Hepatocyte (in vitro differentiated cells): ENCODE measurements around the gene ABCC6. TPM values are rescaled to one million over a fixed set of nuclear protein-coding genes. Genes with fewer than 3 reads are reported as not detected.

Source experiments
- DNase-seq: peaks from one replicate; pipeline ENCODE4 v3.0.0-alpha.2; 2016; ENCODE audit warnings: low spot score
- H2AFZ ChIP-seq: fragments of 200-600 bp; sonication (generic); 2 replicates; pipeline ENCODE4 v1.6.0; 2016; ENCODE audit warnings: antibody characterized with exemption, mild to moderate bottlenecking
- H3K27ac ChIP-seq: fragments of 200-600 bp; sonication (generic); 2 replicates; pipeline ENCODE4 v1.5.1; 2016; ENCODE audit warnings: mild to moderate bottlenecking
- H3K27me3 ChIP-seq: fragments of 200-600 bp; sonication (generic); 2 replicates; pipeline ENCODE4 v1.6.1; 2016
- H3K36me3 ChIP-seq: fragments of 200-600 bp; sonication (generic); replicated peaks from 2 replicates; pipeline ENCODE4 v1.5.1; 2016; ENCODE audit warnings: low read depth; ENCODE audit not compliant: insufficient read depth
- H3K4me1 ChIP-seq: fragments of 200-600 bp; sonication (generic); 2 replicates; pipeline ENCODE4 v1.5.1; 2016; ENCODE audit warnings: mild to moderate bottlenecking, moderate library complexity; ENCODE audit not compliant: insufficient read depth
- H3K4me2 ChIP-seq: fragments of 200-600 bp; sonication (generic); 2 replicates; pipeline ENCODE4 v1.6.0; 2016
- H3K4me3 ChIP-seq: fragments of 200-600 bp; sonication (generic); 2 replicates; pipeline ENCODE4 v1.5.1; 2016; ENCODE audit warnings: mild to moderate bottlenecking
- H3K79me2 ChIP-seq: fragments of 200-600 bp; sonication (generic); 2 replicates; pipeline ENCODE4 v1.6.0; 2017; ENCODE audit warnings: mild to moderate bottlenecking
- H3K9me2 ChIP-seq: fragments of 200-600 bp; sonication (generic); replicated peaks from 2 replicates; pipeline ENCODE4 v1.6.0; 2017; ENCODE audit warnings: mild to moderate bottlenecking; ENCODE audit not compliant: insufficient read depth
- H3K9me3 ChIP-seq: fragments of 200-600 bp; sonication (generic); 2 replicates; pipeline ENCODE4 v1.5.1; 2016; ENCODE audit warnings: low read depth, mild to moderate bottlenecking
- H4K20me1 ChIP-seq: fragments of 200-600 bp; sonication (generic); 2 replicates; pipeline ENCODE4 v1.6.0; 2016; ENCODE audit warnings: mild to moderate bottlenecking; ENCODE audit not compliant: insufficient read depth, poor library complexity, severe bottlenecking
- CTCF ChIP-seq: fragments of 200-600 bp; sonication (generic); IDR thresholded peaks from 2 replicates; pipeline ENCODE4 v1.5.1; 2016; ENCODE audit warnings: antibody characterized with exemption, mild to moderate bottlenecking; ENCODE audit not compliant: poor library complexity
- EZH2 ChIP-seq: fragments of 200-600 bp; sonication (generic); IDR thresholded peaks from 2 replicates; pipeline ENCODE4 v1.6.1; 2016; ENCODE audit warnings: antibody characterized with exemption, mild to moderate bottlenecking, borderline replicate concordance
- EZH2phosphoT487 ChIP-seq: fragments of 200-600 bp; sonication (generic); IDR thresholded peaks from one replicate; pipeline ENCODE4 v1.6.1; 2018; ENCODE audit warnings: antibody characterized with exemption, mild to moderate bottlenecking, low read depth, moderate library complexity; ENCODE audit not compliant: unreplicated experiment, severe bottlenecking
- WGBS: methylation state at CpG from one replicate; pipeline ENCODE4 v1.1.6; 2016; ENCODE audit warnings: low lambda C conversion rate; ENCODE audit errors: missing lambda C conversion rate; 5-methylcytosine and 5-hydroxymethylcytosine counted together
- polyA plus RNA-seq: library from polyadenylated mRNA; unstranded; fragments of >200 nt; fragmentation: Nextera tagmentation; extraction: Ambion mirVana; gene quantifications from 2 replicates; pipeline ENCODE4 v1.2.1, GENCODE V29; 2016
- total RNA-seq: library from RNA; depleted of rRNA; stranded (reverse); fragments of >200 nt; gene quantifications from 2 replicates; pipeline ENCODE4 v1.2.3, GENCODE V29; 2014

Gene ABCC6
- total and polyA plus RNA-seq, 2 experiments from 2014 or later, result 41.2 to 46.8 TPM

- Histone ChIP-seq H3K4me2 (no peak overlapping the region), H3K79me2 (no peaks in the 10 kb centered on the region), H3K9me2 (no peaks in the 10 kb centered on the region), H3K27ac (no peak overlapping the region), H3K27me3 (no peaks in the 10 kb centered on the region), H3K4me3 (no peak overlapping the region), H3K9me3 (no peaks in the 10 kb centered on the region), H3K36me3 (no peaks in the 10 kb centered on the region), H2AFZ (no peak overlapping the region), H4K20me1 (no peaks in the 10 kb centered on the region), H3K4me1 (no peaks in the 10 kb centered on the region)
- no peak for DNase-seq
- WGBS, result 81% methylated on average over 4 of the region's 4 CpGs
- TF ChIP-seq EZH2phosphoT487 (no peak), CTCF (no peak)
Observed at GRCh38 chr16:16140537-16140936, 82.8 kb downstream of the ABCC6 start.

GRCh38 chr16:16139806-16140205 lies 83.5 kb downstream of the ABCC6 start:
- no peak overlapping the region for H3K4me2 ChIP-seq
- H3K4me1 ChIP-seq, result no peaks in the 10 kb centered on the region
- DNase-seq, result no peak
- H4K20me1 ChIP-seq, result no peaks in the 10 kb centered on the region
- H2AFZ ChIP-seq, result no peak overlapping the region
- H3K27me3 ChIP-seq, result no peaks in the 10 kb centered on the region
- no peaks in the 10 kb centered on the region for H3K9me3 ChIP-seq
- no peak overlapping the region for H3K4me3 ChIP-seq
- no peaks in the 10 kb centered on the region for H3K9me2 ChIP-seq
- TF ChIP-seq EZH2 (no peak), EZH2phosphoT487 (no peak), CTCF (no peak)
- no peaks in the 10 kb centered on the region for H3K79me2 ChIP-seq
- H3K36me3 ChIP-seq, result no peaks in the 10 kb centered on the region
- WGBS, result 96% methylated on average over 7 of the region's 7 CpGs
- H3K27ac ChIP-seq, result no peak overlapping the region

- H3K27me3 ChIP-seq, result no peaks in the 10 kb centered on the region
- H3K27ac ChIP-seq, result no peak overlapping the region
- no peaks in the 10 kb centered on the region for H3K9me2 ChIP-seq
- 99% methylated on average over 10 of the region's 10 CpGs for WGBS
- H3K4me1 ChIP-seq, result no peaks in the 10 kb centered on the region
- H3K9me3 ChIP-seq, result no peaks in the 10 kb centered on the region
- H3K4me2 ChIP-seq, result no peak overlapping the region
- no peak overlapping the region for H3K4me3 ChIP-seq
- H4K20me1 ChIP-seq, result no peaks in the 10 kb centered on the region
- DNase-seq, result no peak
- H3K36me3 ChIP-seq, result no peaks in the 10 kb centered on the region
- H3K79me2 ChIP-seq, result no peaks in the 10 kb centered on the region
- TF ChIP-seq EZH2phosphoT487 (no peak), EZH2 (no peak), CTCF (no peak)
- H2AFZ ChIP-seq, result no peak overlapping the region
Observed at GRCh38 chr16:16139061-16139460, 84.2 kb downstream of the ABCC6 start.

- H3K4me1 ChIP-seq, result no peaks in the 10 kb centered on the region
- DNase-seq, result no peak
- H3K9me2 ChIP-seq, result no peaks in the 10 kb centered on the region
- H4K20me1 ChIP-seq, result no peaks in the 10 kb centered on the region
- H3K9me3 ChIP-seq, result no peaks in the 10 kb centered on the region
- no peak overlapping the region for H2AFZ ChIP-seq
- no peaks in the 10 kb centered on the region for H3K79me2 ChIP-seq
- no peak overlapping the region for H3K4me3 ChIP-seq
- H3K27ac ChIP-seq, result no peak overlapping the region
- H3K4me2 ChIP-seq, result no peak overlapping the region
- TF ChIP-seq CTCF (no peak), EZH2 (no peak)
- H3K36me3 ChIP-seq, result no peaks in the 10 kb centered on the region
- WGBS, result over 99% methylated on average over 15 of the region's 15 CpGs
- no peaks in the 10 kb centered on the region for H3K27me3 ChIP-seq
Observed at GRCh38 chr16:16138034-16138635, 85.2 kb downstream of the ABCC6 start.
